Stimulated activated CD4-positive, alpha-beta T cell treated with anti-CD3 and anti-CD28 coated beads, Interleukin-4, amount 100 ng/mL, for 24 hours (primary cell): Measurements from ENCODE around the gene PLXNA4.

ENCODE experiments used
- DNase-seq: peaks from one replicate; pipeline ENCODE4 v3.0.0-alpha.2; 2020

PLXNA4 gene

GRCh38 chr7:132469681-132470080 is 106.6 kb downstream of the PLXNA4 start:
- DNase-seq, result no peak

DNA sequence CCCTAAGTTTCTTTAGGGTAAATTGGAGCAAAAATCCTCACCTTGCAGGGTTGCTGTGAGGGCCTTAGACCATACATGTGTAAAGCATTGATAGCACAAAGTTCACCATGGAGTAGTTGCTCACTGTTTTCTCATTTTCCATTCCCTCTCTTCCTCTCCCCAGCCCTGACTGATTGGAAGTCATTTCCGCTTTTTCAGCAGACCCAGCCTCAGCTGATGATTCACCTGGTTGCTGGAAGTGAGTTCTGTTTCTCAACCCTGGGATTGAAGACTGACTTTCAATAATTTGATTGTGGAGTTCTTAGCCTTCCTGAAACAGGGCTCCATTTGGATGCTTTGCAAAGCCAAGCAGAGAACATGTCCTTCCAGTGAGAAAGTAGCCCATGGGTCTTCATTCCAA is 107.0 kb downstream of the PLXNA4 start:
- DNase-seq, result no peak

- no peak for DNase-seq
Measured at GRCh38 chr7:132466367-132466766, 109.9 kb downstream of the PLXNA4 start.

DNA sequence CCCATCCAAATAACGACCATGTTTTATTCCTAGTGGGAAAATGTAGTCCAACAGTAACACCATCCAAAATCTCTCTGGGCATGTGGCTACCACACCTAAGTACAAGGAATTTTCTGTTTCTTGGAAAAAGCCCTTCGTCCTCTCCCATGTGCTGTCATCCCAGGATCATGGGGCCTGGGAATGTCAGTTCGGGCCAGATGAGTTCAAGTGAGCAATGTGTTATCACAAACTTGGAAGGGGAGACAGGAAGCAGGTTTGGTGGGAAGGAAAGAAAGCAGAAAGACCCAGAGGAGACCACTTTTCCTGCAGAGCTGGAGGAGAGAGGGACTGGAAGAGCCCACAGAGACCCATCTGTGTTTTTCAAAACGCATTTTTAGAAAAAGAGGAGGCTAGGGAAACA is 110.8 kb downstream of the PLXNA4 start:
- DNase-seq, result no peak

DNA sequence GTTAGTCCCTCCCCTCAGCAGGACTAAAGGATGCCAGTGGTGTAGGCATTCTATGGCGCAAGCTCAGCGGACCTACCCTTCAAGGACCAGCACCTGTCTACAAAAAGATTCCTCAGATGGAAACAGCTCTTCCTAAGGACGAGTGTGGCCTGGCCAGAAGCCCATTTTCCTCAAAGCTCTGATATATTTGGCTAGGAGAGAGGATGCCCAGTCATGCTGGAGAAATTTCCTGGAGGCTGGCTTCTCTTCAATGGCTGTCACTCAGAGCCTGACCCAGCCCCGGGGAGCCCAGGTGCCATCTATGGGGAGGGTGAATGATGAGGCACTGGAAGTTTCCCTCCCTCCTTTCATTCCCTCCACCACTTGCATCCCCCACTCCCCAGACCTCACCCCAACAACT is 111.5 kb downstream of the PLXNA4 start:
- DNase-seq, result no peak

DNA sequence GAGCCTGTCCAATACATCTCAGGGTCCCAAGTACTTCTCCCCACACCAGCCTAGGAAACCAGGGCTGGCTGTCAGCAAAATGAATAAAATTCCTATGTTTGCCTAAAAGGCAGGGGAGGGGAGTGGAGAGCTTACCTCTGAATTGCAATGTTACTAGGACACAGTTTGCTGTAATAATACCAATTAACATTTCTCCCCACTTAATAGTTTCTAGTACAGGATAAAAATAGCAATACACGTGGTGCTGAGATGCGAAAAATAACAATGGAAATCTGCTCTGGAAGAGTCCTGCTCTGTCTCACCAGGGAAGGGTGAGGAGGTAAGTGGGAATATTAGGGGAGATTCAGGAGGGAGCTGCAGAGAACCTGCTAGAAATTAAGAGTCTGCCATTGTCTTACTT is 112.3 kb downstream of the PLXNA4 start:
- DNase-seq, result no peak

GRCh38 chr7:132462478-132462877 is 113.8 kb downstream of the PLXNA4 start:
- no peak for DNase-seq

DNA sequence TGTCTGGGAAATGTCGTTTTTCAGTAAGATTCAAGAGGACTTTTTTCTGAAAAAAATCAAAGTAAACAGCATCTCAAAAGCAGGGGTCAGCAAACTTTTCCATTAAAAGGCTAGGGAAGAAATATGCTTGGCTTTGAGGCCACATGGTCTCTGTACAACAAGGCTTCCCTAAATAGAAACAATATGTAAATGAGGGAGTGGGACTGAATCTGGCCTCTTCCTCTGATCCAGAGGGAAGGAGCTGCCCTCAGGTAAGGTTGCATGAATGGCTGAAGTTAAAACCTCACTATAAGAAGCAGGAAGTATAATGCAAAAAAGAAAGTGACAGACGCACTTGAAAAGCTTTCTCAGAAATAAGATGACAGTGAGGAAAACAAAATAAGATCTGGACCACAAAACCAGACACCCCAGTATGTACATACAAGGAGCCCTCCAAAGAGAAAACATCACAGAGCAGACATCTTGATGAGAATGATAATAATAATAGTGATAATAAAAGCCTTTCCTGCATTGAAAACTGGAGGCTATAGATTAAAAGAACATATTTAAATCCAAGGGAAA is 115.2 kb downstream of the PLXNA4 start:
- no peak for DNase-seq

- no peak for DNase-seq
Measured at GRCh38 chr7:132458729-132459128, 117.5 kb downstream of the PLXNA4 start.

DNA sequence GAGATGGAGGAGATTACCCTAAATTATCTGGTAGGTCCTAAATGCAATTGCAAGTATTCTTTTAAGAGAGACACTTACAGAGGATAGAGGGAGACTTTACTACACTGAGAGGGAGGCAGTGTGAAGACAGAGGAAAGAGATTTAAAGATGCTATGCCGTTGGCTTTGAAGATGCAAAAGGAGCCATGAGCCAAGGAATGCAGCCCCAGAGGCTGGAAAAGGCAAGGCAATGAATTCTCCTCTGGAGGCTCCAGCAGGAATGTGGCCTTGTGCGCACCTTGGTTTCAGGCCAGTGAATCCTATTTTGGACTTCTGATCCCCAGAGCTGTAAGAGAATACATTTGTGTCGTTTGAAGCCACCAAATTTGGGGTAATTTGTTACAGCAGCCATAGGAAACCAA is 118.6 kb downstream of the PLXNA4 start:
- no peak for DNase-seq

DNA sequence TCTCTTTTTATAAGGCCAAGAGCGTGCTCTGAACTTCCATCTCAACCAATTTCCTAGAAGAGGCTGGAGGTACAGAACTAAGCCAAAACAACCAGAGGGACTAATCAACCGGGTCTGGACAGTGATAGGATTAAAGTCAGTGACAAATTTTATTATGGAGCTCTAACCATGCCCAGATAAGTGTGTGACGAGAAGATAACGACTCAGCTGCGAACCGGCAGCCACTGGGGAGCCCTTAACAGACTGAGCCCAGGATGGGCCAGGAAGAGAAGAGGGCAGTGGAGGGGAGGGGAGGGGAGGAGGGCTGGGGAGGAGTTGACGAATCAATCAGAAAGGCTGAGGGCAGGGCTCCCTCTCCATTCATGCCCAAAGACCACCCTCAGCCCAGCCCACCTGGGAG is 119.9 kb downstream of the PLXNA4 start:
- DNase-seq, result no peak

- DNase-seq, result peak; percentile 23
Measured at GRCh38 chr7:132455378-132455777, 120.9 kb downstream of the PLXNA4 start.

- no peak for DNase-seq
Measured at GRCh38 chr7:132453826-132454225, 122.4 kb downstream of the PLXNA4 start.

GRCh38 chr7:132451161-132451560 is 125.1 kb downstream of the PLXNA4 start:
- DNase-seq, result no peak

- no peak for DNase-seq
Measured at GRCh38 chr7:132450696-132451095, 125.6 kb downstream of the PLXNA4 start.

DNA sequence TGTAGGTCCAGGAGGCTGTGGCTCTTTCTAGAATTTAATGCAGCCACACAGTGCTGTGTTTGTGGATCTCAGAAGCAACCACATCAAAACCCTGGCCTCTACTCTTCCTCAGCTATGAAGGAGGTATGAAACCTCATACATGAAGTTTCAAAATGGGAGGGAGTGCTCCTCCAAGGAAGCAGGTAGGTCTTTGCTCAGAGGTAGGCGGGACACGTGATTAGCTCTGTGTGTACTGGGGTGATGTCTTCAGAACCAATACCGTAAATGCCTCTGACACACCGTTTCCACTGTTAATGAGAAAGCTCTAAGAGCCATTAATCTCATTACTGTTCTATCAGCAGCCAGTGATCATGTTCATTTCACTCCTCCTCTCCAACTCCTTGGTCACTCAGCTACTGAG is 126.1 kb downstream of the PLXNA4 start:
- peak; percentile 41 for DNase-seq

GRCh38 chr7:132446666-132447278 is 129.5 kb downstream of the PLXNA4 start:
- DNase-seq, result no peak

GRCh38 chr7:132446260-132446659 is 130.0 kb downstream of the PLXNA4 start:
- no peak for DNase-seq

- DNase-seq, result no peak
Measured at GRCh38 chr7:132443761-132444520, 132.3 kb downstream of the PLXNA4 start.

- no peak for DNase-seq
Measured at GRCh38 chr7:132441935-132442334, 134.3 kb downstream of the PLXNA4 start.

DNA sequence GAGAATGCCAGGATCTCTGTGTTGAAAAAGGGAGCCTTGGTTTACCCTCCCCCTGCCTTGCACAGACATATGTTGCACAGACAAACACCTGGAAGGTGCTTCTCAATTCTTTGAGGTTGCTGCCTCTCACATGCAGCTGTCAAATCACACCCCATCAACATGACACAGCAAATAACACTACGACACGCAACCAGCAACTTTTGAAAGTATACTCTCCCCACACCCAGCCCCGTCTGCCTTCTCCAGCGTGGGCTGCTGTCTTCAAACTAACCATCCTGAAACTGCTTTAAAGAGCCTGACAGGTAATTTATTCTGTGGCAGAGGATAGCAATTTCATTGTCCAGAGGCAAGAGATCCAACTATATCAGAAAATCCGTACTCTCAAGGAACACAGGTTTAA is 136.1 kb downstream of the PLXNA4 start:
- no peak for DNase-seq

- no peak for DNase-seq
Measured at GRCh38 chr7:132438926-132439325, 137.3 kb downstream of the PLXNA4 start.

GRCh38 chr7:132437730-132438129 is 138.5 kb downstream of the PLXNA4 start:
- DNase-seq, result peak; percentile 11

- DNase-seq, result no peak
Measured at GRCh38 chr7:132436121-132436520, 140.1 kb downstream of the PLXNA4 start.
